A172 (cell line): ENCODE measurements around the gene CTDNEP1. TPM values are rescaled to one million over a fixed set of nuclear protein-coding genes. Genes with fewer than 3 reads are reported as not detected.

Experiments
- DNase-seq: peaks from one replicate; pipeline ENCODE4 v3.0.0-alpha.2; 2015; ENCODE audit warnings: low spot score
- total RNA-seq: library from RNA; depleted of rRNA; stranded (reverse); fragments of >200 nt; shearing (Covaris generic); gene quantifications from 2 replicates; pipeline ENCODE4 v1.2.3, GENCODE V29; 2014

CTDNEP1 gene
- total RNA-seq, 1 experiment from 2014 or later: 34.2 TPM

GRCh38 chr17:7280519-7281073, 29.1 kb upstream of the CTDNEP1 start:
- peak; percentile 77 for DNase-seq

DNA sequence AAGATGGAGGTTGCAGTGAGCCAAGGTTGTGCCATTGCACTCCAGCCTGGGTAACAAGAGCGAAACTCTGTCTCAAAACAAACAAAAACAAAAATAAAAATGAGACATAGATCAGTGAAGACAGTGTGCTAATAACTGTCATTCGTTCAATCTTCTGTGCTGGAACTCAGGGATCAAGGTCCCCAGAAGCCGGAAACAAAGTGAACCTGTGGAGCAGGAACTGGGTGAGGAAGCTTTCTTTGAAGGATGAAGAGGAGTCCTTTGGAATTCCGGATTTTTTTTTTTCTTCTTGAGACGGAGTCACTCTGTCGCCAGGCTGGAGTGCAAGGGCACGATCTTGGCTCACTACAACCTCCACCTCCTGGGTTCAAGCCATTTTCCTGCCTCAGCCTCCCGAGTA, 27.9 kb upstream of the CTDNEP1 start:
- DNase-seq: no peak

DNA sequence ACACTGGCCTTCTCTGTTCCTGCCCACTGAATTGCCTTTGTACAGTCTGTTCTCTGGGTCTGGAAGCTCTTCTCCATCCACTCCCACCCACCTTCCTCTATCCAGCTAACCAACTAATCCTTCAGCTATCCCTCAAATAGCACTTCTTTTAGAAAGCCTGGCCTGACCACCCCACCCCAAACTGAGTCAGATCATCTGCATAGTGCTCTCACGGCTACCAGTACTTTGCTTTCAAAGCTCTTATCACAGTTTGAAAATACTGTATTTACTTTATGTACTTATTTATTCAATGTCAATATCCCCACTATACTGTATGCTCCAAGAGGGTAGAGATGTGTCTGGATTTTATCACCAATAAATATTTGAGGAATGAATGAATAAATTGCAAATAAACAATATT, 15.2 kb upstream of the CTDNEP1 start:
- no peak for DNase-seq

DNA sequence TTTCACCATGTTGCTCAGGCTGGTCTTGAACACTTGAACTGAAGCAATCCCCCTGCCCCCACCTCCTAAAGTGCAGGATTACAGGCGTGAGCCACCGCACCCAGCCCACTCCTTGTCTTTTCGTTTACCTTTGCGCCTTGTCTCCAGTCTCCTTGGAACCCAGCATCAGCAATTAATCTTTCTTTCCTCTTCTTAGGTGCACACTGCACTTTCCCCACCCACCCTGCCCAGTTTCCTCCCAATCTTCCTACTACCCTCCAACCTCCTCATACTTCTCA, 12.2 kb upstream of the CTDNEP1 start:
- no peak for DNase-seq

DNA sequence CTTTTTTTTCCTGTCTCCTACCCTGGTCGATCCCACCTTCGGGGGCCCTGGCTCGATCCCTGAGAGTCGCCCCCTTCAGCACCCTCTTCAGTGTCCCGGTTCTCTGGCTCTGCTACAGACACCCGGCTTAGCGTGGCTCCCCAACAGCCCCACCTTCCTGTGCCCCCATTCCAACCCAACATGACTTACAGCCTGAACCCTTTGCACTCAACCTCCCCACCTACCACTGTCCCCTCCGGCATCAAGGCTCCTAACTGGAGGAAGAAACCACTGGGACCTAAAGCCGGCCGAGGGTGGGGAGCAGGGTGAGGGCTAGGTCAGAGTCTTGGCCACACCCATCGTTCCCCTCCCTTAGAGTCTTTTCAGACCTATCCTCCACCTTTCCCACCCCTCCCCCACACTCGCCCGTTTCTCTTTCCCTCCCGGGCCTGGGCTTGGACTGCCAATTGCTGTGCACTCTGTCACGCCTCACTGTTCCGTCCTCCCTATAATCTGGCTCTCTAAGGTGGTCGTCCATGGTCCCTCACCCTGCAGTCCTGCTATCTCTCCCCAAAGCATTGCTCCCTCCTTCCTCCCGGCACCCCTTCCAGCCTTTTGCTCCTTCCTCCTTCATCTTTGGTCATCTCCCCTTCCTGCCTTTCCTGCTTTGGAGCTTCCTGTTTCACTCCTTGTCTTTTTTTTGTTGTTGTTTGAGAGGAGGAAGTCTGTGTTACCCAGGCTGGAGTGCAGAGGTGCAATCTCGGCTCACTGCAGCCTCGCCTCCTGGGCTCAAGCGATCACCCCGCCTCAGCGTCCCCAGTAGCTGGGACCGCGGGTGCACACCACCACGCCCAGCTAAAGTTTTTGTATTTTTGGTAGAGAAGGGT, 11.6 kb upstream of the CTDNEP1 start:
- DNase-seq: no peak

- no peak for DNase-seq
Measured at GRCh38 chr17:7262192-7262934, 10.8 kb upstream of the CTDNEP1 start, which contains the start of gene CLDN7. Gene CLDN7 (minus strand): TSS chr17:7262478. CDS start chr17:7262043, 435 bp downstream.

DNA sequence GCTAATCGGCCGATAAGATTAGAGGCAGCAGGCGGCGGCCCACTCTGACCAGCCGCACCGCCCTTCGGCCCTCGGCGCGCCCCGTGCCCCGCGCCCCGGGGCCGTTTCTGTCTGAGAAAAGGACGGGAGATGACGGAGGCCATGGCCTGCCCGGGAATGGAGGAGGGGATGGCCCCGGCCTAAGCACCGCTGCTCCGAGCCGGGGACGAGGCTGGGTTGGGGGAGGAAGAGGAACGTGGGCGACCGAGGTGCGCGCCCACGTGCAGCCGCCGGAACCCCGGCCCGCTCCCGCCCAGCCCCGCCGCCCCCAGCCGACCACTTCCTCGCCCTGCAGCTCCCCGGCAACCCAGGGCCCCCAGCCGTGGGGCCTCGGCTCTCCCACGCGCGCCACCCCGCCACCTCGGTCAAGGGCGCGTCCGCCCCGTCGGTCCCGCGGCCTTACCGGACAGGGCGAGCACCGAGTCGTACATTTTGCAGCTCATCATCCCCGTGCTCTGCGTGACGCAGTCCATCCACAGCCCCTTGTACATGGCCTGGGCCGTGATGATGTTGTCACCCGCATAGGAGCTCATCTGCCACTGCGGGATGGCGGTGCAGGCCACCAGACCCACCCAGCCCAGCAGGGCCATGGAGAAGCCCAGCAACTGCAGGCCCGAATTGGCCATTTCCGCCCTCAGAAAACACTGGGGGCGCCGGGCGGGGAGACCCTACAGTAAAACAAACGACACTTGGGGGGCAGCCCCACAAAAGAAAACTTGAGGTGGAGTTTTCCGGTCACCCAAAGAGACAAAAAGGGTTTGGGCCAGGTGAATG, 10.1 kb upstream of the CTDNEP1 start:
- no peak for DNase-seq

DNA sequence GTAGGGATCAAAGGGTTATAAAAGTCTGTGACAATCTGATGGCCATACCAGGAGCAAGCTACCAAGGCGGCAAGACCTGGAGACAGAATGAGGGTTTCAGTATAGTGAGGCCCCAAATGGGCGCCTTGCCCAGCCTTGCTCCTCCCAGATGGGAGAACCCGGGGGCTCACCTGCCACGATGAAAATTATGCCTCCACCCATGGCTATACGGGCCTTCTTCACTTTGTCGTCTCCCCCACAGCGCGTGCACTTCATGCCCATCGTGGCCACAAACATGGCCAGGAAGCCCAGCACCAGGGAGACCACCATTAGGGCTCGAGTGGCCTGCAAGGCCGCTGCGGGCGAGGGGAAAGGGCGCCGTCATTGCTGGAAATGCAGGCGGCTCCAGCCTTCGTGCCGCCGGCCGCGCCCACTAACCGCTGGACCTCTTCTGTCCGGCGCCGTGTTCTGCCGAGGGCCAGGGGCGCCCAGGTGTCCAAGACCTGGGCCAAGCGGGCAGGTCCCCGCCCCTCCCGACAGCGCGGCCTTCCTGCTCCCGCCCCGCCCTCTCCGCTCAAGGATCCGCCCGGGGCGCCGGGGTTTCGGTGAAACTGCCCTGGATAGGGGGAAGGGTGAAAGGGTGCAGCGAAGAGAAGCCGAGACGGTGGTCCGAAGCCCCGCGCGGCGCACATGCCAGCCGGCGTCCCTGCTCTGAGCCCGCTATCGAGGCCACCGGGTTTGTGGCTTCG, 9.3 kb upstream of the CTDNEP1 start:
- DNase-seq: no peak

- no peak for DNase-seq
Measured at GRCh38 chr17:7260151-7260550, 8.6 kb upstream of the CTDNEP1 start.

GRCh38 chr17:7259555-7259889, 8.0 kb upstream of the CTDNEP1 start:
- no peak for DNase-seq

- no peak for DNase-seq
Measured at GRCh38 chr17:7258731-7259554, 7.4 kb upstream of the CTDNEP1 start.

GRCh38 chr17:7256766-7257456, 5.4 kb upstream of the CTDNEP1 start:
- no peak for DNase-seq

DNA sequence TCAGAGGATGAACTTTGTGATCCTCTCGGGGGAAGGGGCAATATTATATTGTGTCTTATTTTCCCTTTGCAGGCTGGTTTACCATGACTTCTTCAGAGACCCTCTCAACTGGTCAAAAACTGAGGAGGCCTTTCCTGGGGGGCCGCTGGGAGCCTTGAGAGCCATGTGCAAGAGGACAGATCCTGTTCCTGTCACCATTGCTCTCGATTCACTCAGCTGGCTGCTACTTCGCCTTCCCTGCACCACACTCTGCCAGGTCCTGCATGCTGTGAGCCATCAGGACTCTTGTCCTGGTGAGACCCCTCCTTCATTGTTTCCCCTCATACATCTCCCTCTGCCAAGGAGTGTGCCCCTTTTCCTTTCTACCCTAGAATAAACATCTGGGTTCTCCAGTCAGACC, 3.0 kb upstream of the CTDNEP1 start:
- DNase-seq: no peak

- no peak for DNase-seq
Measured at GRCh38 chr17:7253082-7253481, 1.5 kb upstream of the CTDNEP1 start.

DNA sequence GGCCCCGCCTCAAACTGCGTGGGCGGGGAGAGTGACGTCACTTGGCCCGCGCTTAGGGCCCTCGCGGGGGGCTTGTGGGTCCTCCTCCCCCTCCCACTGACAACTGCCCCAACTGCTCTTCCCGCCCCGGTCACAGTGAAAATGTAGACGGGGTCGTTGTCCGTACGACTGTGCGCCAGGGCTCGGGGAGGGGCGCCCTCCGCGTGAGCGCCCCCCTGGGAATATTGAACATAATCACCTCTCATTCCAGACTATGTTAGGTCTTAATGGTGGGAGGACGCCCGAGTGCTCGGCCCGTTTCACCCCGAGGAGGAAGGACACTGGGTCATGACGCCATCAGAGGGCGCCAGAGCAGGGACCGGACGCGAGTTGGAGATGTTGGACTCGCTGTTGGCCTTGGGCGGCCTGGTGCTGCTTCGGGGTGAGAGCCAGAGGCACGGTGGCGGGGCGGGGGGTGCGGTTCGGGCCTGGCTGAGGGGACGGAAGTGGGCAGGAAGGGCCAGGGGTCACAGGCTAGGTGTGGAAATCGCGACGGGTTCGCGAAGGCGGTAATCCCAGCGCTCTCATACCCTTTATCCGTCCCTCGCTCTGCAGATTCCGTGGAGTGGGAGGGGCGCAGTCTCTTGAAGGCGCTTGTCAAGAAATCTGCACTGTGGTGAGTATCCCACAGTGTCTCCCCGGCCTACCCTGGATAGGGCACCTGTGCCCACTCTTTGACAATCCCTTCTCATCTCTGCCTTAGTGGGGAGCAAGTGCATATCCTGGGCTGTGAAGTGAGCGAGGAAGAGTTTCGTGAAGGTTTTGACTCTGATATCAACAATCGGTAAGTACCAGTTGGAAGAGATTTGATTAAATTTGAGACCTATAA, 876 bp upstream of the CTDNEP1 start, which contains the start of gene ELP5:
TSS of gene ELP5 (plus strand) at position 40 of the 868 bp plus-strand sequence. CDS start at position 376, 336 bp downstream.
- peak; percentile 92 for DNase-seq

- no peak for DNase-seq
Measured at GRCh38 chr17:7250695-7251627, 573 bp downstream of the CTDNEP1 start.

GRCh38 chr17:7249830-7250229, 1.7 kb downstream of the CTDNEP1 start:
- DNase-seq: no peak

DNA sequence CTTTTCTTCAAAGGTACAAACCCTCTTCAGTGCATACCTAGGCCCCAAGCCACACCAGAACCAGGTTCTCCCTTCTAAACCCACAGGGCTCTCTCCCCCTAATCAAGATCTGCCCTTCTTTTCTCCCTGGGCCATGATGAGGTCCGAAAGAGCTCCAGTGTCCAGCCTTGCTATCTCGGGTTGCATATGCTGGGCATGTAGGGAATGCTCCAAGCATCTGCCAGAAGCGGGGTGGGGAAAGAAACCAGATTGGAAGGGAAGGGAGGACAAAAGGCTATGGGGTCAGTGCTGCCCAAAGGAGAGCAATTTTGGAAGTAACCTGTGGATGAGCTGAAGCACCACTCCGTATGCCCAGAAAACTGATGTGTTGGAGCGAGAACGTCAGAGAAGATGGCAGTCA, 2.3 kb downstream of the CTDNEP1 start:
- DNase-seq: no peak
